GM12872 (cell line): ENCODE data around the gene MPZL2.
A peak's percentile ranks its signal among the peaks of the same experiment; 100 is the strongest.

Source experiments
- TF ChIP-seq, protein P1 (sequence below): IDR thresholded peaks from 3 replicates; pipeline ENCODE4 v1.5.1; 2011; ENCODE audit warnings: low read depth, mild to moderate bottlenecking, low read length, moderate library complexity; ENCODE audit not compliant: insufficient read depth

Gene MPZL2

DNA sequence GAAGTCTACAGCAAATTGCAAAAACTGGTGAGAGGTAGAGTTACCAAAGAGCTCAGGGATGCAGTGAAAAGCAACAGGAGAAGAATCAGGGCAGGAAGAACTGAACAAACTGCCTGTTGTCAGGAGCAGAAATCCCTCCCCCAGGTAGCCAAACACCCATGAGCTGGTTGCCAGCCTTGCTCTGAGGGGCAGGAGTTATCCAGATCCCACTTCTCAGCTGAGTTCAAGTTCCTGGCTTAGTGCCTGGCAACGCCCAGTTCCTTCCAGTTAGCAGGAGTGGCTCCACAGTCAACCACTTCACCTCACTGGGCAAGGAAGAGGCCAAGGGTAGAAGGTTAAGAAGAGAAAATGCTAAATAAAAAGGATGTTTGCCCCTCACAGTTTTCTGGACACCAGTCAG, 1.9 kb upstream of the MPZL2 start:
- TF ChIP-seq, protein P1, sequence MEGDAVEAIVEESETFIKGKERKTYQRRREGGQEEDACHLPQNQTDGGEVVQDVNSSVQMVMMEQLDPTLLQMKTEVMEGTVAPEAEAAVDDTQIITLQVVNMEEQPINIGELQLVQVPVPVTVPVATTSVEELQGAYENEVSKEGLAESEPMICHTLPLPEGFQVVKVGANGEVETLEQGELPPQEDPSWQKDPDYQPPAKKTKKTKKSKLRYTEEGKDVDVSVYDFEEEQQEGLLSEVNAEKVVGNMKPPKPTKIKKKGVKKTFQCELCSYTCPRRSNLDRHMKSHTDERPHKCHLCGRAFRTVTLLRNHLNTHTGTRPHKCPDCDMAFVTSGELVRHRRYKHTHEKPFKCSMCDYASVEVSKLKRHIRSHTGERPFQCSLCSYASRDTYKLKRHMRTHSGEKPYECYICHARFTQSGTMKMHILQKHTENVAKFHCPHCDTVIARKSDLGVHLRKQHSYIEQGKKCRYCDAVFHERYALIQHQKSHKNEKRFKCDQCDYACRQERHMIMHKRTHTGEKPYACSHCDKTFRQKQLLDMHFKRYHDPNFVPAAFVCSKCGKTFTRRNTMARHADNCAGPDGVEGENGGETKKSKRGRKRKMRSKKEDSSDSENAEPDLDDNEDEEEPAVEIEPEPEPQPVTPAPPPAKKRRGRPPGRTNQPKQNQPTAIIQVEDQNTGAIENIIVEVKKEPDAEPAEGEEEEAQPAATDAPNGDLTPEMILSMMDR, result no peak

DNA sequence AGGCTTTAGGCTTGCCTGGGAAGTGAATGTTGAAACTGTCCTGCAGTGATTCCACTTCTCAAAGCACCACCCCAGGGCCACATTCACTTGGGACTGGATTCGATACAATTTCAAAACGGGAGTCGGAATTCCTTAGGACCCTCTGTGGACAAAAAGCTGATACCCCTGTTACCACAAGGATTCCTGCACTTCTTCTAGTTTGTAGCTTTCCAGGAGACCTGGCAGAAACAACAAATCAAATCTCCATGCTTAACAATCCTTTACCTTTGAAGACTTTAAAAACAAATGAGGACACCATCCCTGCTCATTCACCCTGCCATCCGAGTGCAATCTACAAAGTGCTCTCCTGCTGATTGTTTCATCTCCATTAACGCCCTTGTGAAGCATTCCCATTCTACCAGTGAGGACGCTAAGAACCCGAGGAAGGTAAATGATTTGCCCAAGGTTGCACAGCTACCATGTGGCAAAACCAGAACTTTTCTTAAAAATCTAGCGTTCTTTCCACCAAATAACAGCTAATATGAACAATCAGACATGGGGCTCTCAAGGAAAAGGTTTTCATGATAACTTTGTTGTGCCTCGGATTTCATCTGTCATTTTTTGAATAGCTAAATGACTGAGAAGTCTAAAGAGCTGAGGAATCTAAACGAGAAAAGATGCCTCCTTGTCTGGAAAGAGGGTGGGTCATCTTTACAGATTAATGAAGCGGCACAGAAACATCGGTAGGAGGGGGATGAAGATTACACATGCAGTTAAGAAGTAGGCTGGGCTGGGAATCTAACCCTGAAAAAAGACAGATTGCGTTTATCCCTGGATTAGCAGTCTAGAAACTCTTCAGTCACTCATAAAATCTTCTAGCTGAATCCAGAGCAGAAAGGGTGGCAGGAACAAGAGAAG, 720 bp upstream of the MPZL2 start:
- TF ChIP-seq, protein P1, result no peak

DNA sequence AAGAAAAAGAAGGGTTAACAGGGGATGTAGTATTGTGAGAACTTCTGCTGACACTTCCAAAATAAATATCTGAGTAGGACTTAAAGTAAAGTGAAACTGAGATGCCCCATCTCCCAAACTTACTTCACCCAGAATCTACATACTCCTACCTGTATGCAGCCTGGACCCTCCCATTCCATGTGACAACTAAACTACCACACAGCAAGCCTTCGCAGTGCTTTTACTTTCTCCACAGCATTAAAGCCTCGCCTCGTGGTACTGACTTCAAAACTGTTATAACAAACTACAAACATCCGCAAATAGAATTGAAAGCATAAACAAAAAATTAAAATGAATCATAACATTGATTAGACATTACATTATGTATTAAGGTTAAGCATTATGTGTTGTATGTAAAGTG, 985 bp downstream of the MPZL2 start:
- TF ChIP-seq, protein P1, result no peak

DNA sequence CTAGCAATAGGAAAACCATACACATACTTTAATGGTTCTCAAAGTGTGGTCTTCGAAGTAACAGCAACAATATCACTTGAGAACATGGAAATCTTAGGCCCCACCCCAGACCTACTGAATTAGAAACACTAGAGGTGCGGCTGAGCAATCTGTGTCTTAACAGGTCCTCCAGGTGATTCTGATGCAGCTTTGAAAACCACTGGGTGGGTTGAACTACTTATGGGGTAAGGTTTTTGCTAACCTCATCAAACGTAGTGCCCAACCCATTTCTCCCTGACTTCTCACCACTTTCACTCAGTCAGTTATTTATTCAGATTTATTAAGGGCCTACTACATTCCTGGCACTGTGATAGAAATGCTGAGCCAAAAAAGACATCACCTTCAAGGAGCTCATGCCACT, 3.7 kb downstream of the MPZL2 start:
- TF ChIP-seq, protein P1, result no peak

DNA sequence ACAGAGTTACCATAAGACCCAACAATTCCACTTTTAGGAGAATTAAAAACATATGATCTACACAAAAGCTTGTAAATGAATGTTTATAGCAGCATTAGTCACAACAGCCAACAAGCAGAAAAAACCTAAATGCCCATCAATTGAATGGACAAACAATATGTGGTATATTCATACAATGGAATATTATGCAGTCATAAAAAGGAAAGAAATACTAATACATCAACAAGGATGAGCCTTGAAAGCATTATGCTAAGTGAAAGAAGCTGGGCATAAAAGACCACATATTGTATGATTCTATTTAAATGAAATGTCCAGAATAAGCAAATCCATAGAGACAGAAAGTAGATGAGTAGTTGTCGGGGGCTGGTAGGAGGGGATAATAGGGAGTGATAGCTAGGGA, 5.0 kb downstream of the MPZL2 start:
- TF ChIP-seq, protein P1, result no peak

DNA sequence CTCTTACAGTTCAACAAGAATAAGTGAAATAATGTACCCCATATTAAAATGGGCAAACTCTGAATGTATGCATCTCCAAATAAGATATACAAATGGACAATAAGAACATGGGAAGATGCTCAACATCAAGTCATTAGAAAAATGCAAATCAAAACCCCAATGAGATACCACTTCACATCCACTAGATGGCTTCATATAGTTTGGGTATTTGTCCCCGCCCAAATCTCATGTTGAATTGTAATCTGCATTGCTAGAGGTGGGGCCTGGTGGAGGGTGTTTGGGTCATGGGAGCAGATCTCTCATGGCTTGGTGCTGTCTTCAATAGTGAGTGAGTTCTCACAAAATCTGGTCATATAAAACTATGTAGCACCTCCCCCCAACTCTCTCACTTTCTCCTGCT, 5.7 kb downstream of the MPZL2 start:
- TF ChIP-seq, protein P1, result peak; percentile 34; the same call in 1 of the 3 replicates

DNA sequence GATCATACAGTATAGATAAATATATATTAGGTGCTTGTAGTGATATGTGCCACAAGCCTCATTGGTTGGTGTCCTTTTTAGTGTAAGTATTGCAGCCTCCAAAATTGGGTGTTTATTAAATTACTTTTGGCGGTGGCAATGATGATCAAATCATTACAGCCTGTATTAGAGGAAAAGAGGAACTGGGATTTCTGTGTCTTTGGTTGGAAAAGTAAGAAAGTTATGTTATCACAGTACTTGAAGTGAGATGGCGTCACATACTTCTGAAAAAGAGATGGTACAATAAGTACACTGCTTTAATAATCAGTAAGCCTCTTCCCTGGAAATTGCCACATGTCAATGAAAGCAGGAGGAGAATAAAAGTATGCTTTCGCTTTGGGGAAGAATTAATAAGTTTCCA, 11.4 kb downstream of the MPZL2 start:
- TF ChIP-seq, protein P1, result no peak
